ENCODE data around the gene UEVLD.

Gene UEVLD

GRCh38 chr11:18536209-18536608 lies 52.3 kb downstream of the UEVLD start:
- no peak for TF ChIP-seq CTCF (IDR thresholded peaks at IDR 0.05)

- no peak for TF ChIP-seq CTCF (IDR thresholded peaks at IDR 0.05)
These were observed 54.3 kb downstream of the UEVLD start for GRCh38 chr11:18534245-18534644.

GRCh38 chr11:18533365-18533764 lies 55.2 kb downstream of the UEVLD start:
- TF ChIP-seq CTCF (IDR thresholded peaks at IDR 0.05), result no peak

- no peak for TF ChIP-seq CTCF (IDR thresholded peaks at IDR 0.05)
These were observed 61.0 kb downstream of the UEVLD start for GRCh38 chr11:18527512-18527911.

- no peak for TF ChIP-seq CTCF (IDR thresholded peaks at IDR 0.05)
These were observed 61.8 kb downstream of the UEVLD start, which contains the start of gene TSG101 for GRCh38 chr11:18526521-18527296. TSS of gene TSG101 (minus strand) at chr11:18526942. CDS start at chr11:18526816, 126 bp downstream.

- TF ChIP-seq CTCF (IDR thresholded peaks at IDR 0.05), result no peak
These were observed 62.4 kb downstream of the UEVLD start for GRCh38 chr11:18526130-18526520.

- no peak for TF ChIP-seq CTCF (IDR thresholded peaks at IDR 0.05)
These were observed 64.3 kb downstream of the UEVLD start for GRCh38 chr11:18524248-18524647.
